HG02759 (cell line): ENCODE results near the gene CBFA2T3.

Experiments used
- ATAC-seq: cut with Tn5 transposase; IDR thresholded peaks from one replicate; pipeline ENCODE4 v1.9.1; 2021; ENCODE audit warnings: mild to moderate bottlenecking, moderate library complexity; ENCODE audit not compliant: unreplicated experiment

Gene CBFA2T3

GRCh38 chr16:88844419-88845036, 132.5 kb downstream of the CBFA2T3 start:
- ATAC-seq, result no peak

GRCh38 chr16:88843256-88843655, 133.8 kb downstream of the CBFA2T3 start:
- ATAC-seq, result no peak

GRCh38 chr16:88842806-88843205, 134.2 kb downstream of the CBFA2T3 start:
- no peak for ATAC-seq

- no peak for ATAC-seq
Observed at GRCh38 chr16:88842308-88842756, 134.7 kb downstream of the CBFA2T3 start.

- ATAC-seq, result no peak
Observed at GRCh38 chr16:88841521-88842307, 135.3 kb downstream of the CBFA2T3 start.

- no peak for ATAC-seq
Observed at GRCh38 chr16:88840600-88841215, 136.3 kb downstream of the CBFA2T3 start.

- ATAC-seq, result no peak
Observed at GRCh38 chr16:88839745-88840599, 137.0 kb downstream of the CBFA2T3 start.

GRCh38 chr16:88839026-88839529, 137.9 kb downstream of the CBFA2T3 start:
- no peak for ATAC-seq

GRCh38 chr16:88838566-88838965, 138.4 kb downstream of the CBFA2T3 start:
- ATAC-seq, result no peak

- ATAC-seq, result no peak
Observed at GRCh38 chr16:88837806-88838205, 139.2 kb downstream of the CBFA2T3 start.

GRCh38 chr16:88836791-88837190, 140.2 kb downstream of the CBFA2T3 start:
- ATAC-seq, result no peak

- no peak for ATAC-seq
Observed at GRCh38 chr16:88835818-88836217, 141.2 kb downstream of the CBFA2T3 start.

- no peak for ATAC-seq
Observed at GRCh38 chr16:88835383-88835782, 141.6 kb downstream of the CBFA2T3 start.

GRCh38 chr16:88834670-88835069, 142.3 kb downstream of the CBFA2T3 start:
- no peak for ATAC-seq

GRCh38 chr16:88833086-88833485, 143.9 kb downstream of the CBFA2T3 start:
- ATAC-seq, result no peak

- no peak for ATAC-seq
Observed at GRCh38 chr16:88831838-88832237, 145.2 kb downstream of the CBFA2T3 start.

- no peak for ATAC-seq
Observed at GRCh38 chr16:88830783-88831182, 146.2 kb downstream of the CBFA2T3 start.

GRCh38 chr16:88830258-88830657, 146.7 kb downstream of the CBFA2T3 start:
- no peak for ATAC-seq

- no peak for ATAC-seq
Observed at GRCh38 chr16:88828711-88829110, 148.3 kb downstream of the CBFA2T3 start.

GRCh38 chr16:88827727-88828126, 149.3 kb downstream of the CBFA2T3 start:
- ATAC-seq, result no peak
